ENCODE data around the gene NOP53.

The NOP53 gene

GRCh38 chr19:47792616-47793015, 47.3 kb downstream of the NOP53 start:
- TF ChIP-seq CTCF (IDR thresholded peaks at IDR 0.05; ENCODE audit: low read length, missing control alignments) = no peak
- H3K4me3 ChIP-seq (replicated peaks; ENCODE audit: low read depth, low read length) = no peak overlapping the region
- no peak for DNase-seq (ENCODE audit: low read depth)

- no peak overlapping the region for H3K4me3 ChIP-seq (replicated peaks; ENCODE audit: low read depth, low read length)
- no peak for DNase-seq (ENCODE audit: low read depth)
- peak; percentile 1 for TF ChIP-seq CTCF (IDR thresholded peaks at IDR 0.05; ENCODE audit: low read length, missing control alignments)
Measured at GRCh38 chr19:47794526-47794925, 49.2 kb downstream of the NOP53 start.

GRCh38 chr19:47796785-47797184, 51.4 kb downstream of the NOP53 start:
- H3K4me3 ChIP-seq (replicated peaks; ENCODE audit: low read depth, low read length) = no peak overlapping the region
- no peak for DNase-seq (ENCODE audit: low read depth)
- no peak for TF ChIP-seq CTCF (IDR thresholded peaks at IDR 0.05; ENCODE audit: low read length, missing control alignments)

GRCh38 chr19:47797996-47798903, 52.9 kb downstream of the NOP53 start:
- TF ChIP-seq CTCF (IDR thresholded peaks at IDR 0.05; ENCODE audit: low read length, missing control alignments) = no peak
- DNase-seq (ENCODE audit: low read depth) = no peak
- H3K4me3 ChIP-seq (replicated peaks; ENCODE audit: low read depth, low read length) = no peak overlapping the region

GRCh38 chr19:47798904-47799266, 53.5 kb downstream of the NOP53 start:
- no peak overlapping the region for H3K4me3 ChIP-seq (replicated peaks; ENCODE audit: low read depth, low read length)
- no peak for DNase-seq (ENCODE audit: low read depth)
- no peak for TF ChIP-seq CTCF (IDR thresholded peaks at IDR 0.05; ENCODE audit: low read length, missing control alignments)

GRCh38 chr19:47801270-47801669, 55.9 kb downstream of the NOP53 start:
- H3K4me3 ChIP-seq (replicated peaks; ENCODE audit: low read depth, low read length) = no peak overlapping the region
- DNase-seq (ENCODE audit: low read depth) = no peak
- no peak for TF ChIP-seq CTCF (IDR thresholded peaks at IDR 0.05; ENCODE audit: low read length, missing control alignments)
